SK-N-SH treated with all-trans-retinoic acid at 6 μM for 48 hours (cell line): ENCODE results near the gene WDR54.

ENCODE experiments used
- ATAC-seq: fragments of 200-7000 bp; cut with Tn5 transposase; 3 replicates; pipeline ENCODE4 v1.9.1; 2020; ENCODE audit warnings: mild to moderate bottlenecking, moderate library complexity
- ARNTL ChIP-seq: fragments of 450-650 bp; formaldehyde crosslinking; IDR thresholded peaks from 2 replicates; pipeline ENCODE4 v1.5.0; 2020; ENCODE audit warnings: low read depth, mild to moderate bottlenecking, moderate library complexity, borderline replicate concordance
- CREB5 ChIP-seq: fragments of 250-450 bp; sonication (Bioruptor Pico); IDR thresholded peaks from 2 replicates; pipeline ENCODE4 v1.5.1; 2020; ENCODE audit warnings: low read depth, mild to moderate bottlenecking, moderate library complexity
- CSDC2 ChIP-seq: fragments of 250-450 bp; sonication (Bioruptor Pico); IDR thresholded peaks from 2 replicates; pipeline ENCODE4 v1.5.0; 2020; ENCODE audit warnings: mild to moderate bottlenecking, moderate library complexity
- CSRNP3 ChIP-seq: fragments of 250-450 bp; sonication (Bioruptor Pico); IDR thresholded peaks from 2 replicates; pipeline ENCODE4 v1.5.1; 2021; ENCODE audit warnings: mild to moderate bottlenecking, moderate library complexity
- GLIS3 ChIP-seq: fragments of 250-450 bp; sonication (Bioruptor Pico); IDR thresholded peaks from 2 replicates; pipeline ENCODE4 v1.5.0; 2020; ENCODE audit warnings: mild to moderate bottlenecking, moderate library complexity
- ISL1 ChIP-seq: fragments of 250-450 bp; sonication (Bioruptor Pico); IDR thresholded peaks from 2 replicates; pipeline ENCODE4 v2.1.2; 2022; ENCODE audit warnings: mild to moderate bottlenecking, moderate library complexity
- OSR1 ChIP-seq: fragments of 250-450 bp; sonication (Bioruptor Pico); IDR thresholded peaks from 2 replicates; pipeline ENCODE4 v1.8.0; 2022; ENCODE audit warnings: moderate library complexity, mild to moderate bottlenecking, inconsistent platforms
- PATZ1 ChIP-seq: fragments of 250-450 bp; sonication (Bioruptor Pico); IDR thresholded peaks from 2 replicates; pipeline ENCODE4 v1.8.0; 2020; ENCODE audit warnings: mild to moderate bottlenecking, moderate library complexity, borderline replicate concordance
- PPARA ChIP-seq: fragments of 250-450 bp; sonication (Bioruptor Pico); IDR thresholded peaks from 2 replicates; pipeline ENCODE4 v1.5.0; 2020; ENCODE audit warnings: mild to moderate bottlenecking, borderline replicate concordance
- SNAI2 ChIP-seq: fragments of 250-450 bp; sonication (Bioruptor Pico); IDR thresholded peaks from 2 replicates; pipeline ENCODE4 v1.5.0; 2020; ENCODE audit warnings: mild to moderate bottlenecking, moderate library complexity
- TCF4 ChIP-seq: fragments of 250-450 bp; sonication (Bioruptor Pico); IDR thresholded peaks from 2 replicates; pipeline ENCODE4 v1.8.0; 2021; ENCODE audit warnings: mild to moderate bottlenecking, moderate library complexity, borderline replicate concordance
- TOX ChIP-seq: fragments of 250-450 bp; sonication (Bioruptor Pico); IDR thresholded peaks from 2 replicates; pipeline ENCODE4 v1.8.0; 2021; ENCODE audit warnings: mild to moderate bottlenecking, moderate library complexity, borderline replicate concordance
- TSHZ2 ChIP-seq: fragments of 250-450 bp; sonication (Bioruptor Pico); IDR thresholded peaks from 2 replicates; pipeline ENCODE4 v1.5.0; 2020; ENCODE audit warnings: mild to moderate bottlenecking, moderate library complexity
- ZC3H10 ChIP-seq: fragments of 250-450 bp; sonication (Bioruptor Pico); IDR thresholded peaks from 2 replicates; pipeline ENCODE4 v1.5.1; 2021; ENCODE audit warnings: mild to moderate bottlenecking, moderate library complexity
- ZFP3 ChIP-seq: fragments of 250-450 bp; sonication (Bioruptor Pico); IDR thresholded peaks from 2 replicates; pipeline ENCODE4 v1.5.0; 2020; ENCODE audit warnings: mild to moderate bottlenecking, moderate library complexity
- ZFP30 ChIP-seq: fragments of 450-650 bp; formaldehyde crosslinking; IDR thresholded peaks from 2 replicates; pipeline ENCODE4 v1.5.0; 2022; ENCODE audit warnings: mild to moderate bottlenecking, moderate library complexity
- ZNF565 ChIP-seq: fragments of 450-650 bp; formaldehyde crosslinking; conservative IDR thresholded peaks from 2 replicates; pipeline ENCODE4 v1.5.0; 2020; ENCODE audit warnings: low read depth, mild to moderate bottlenecking, moderate library complexity
- ZNF70 ChIP-seq: fragments of 450-650 bp; formaldehyde crosslinking; IDR thresholded peaks from 2 replicates; pipeline ENCODE4 v1.5.0; 2020; ENCODE audit warnings: mild to moderate bottlenecking, moderate library complexity
- ZNF8 ChIP-seq: fragments of 450-650 bp; formaldehyde crosslinking; IDR thresholded peaks from 2 replicates; pipeline ENCODE4 v1.5.0; 2020; ENCODE audit warnings: mild to moderate bottlenecking, moderate library complexity

Gene WDR54

GRCh38 chr2:74457129-74457548 lies 35.6 kb downstream of the WDR54 start (continued):
- TF ChIP-seq CSRNP3 (CRISPR knock-in tag), result no peak
- no peak for TF ChIP-seq TCF4 (CRISPR knock-in tag)
- TF ChIP-seq CSDC2 (CRISPR knock-in tag), result no peak
- no peak for TF ChIP-seq GLIS3 (CRISPR knock-in tag)
- no peak for TF ChIP-seq ZNF565
- TF ChIP-seq PATZ1, result no peak
- TF ChIP-seq PPARA, result no peak
- no peak for TF ChIP-seq OSR1
- TF ChIP-seq ZNF70 (CRISPR knock-in tag), result no peak

- peak; percentile 10 for ATAC-seq
- peak; percentile 9; the same call in 1 of the 2 replicates for TF ChIP-seq TCF4 (CRISPR knock-in tag)
- TF ChIP-seq ZFP30 (CRISPR knock-in tag), result no peak
- no peak for TF ChIP-seq OSR1
- no peak for TF ChIP-seq ZNF565
- TF ChIP-seq CREB5 (CRISPR knock-in tag), result no peak
- no peak for TF ChIP-seq CSDC2 (CRISPR knock-in tag)
- no peak for TF ChIP-seq ZC3H10 (CRISPR knock-in tag)
- TF ChIP-seq TOX (CRISPR knock-in tag), result no peak
- TF ChIP-seq GLIS3 (CRISPR knock-in tag), result 0 out of 2 replicates have a peak, but pooled peaks have one; percentile 53
Observed at GRCh38 chr2:74457549-74458131, 36.1 kb downstream of the WDR54 start.

GRCh38 chr2:74458132-74458937 lies 36.8 kb downstream of the WDR54 start, which contains the start of gene WBP1:
WBP1 (plus strand) TSS chr2:74458438; CDS start chr2:74458603, 165 bp downstream.
- peak; percentile 92 for ATAC-seq
- peak; percentile 58; the same call in 1 of the 2 replicates for TF ChIP-seq ZFP3
- TF ChIP-seq GLIS3 (CRISPR knock-in tag), result peak; percentile 52; the same call in 1 of the 2 replicates
- TF ChIP-seq CREB5 (CRISPR knock-in tag), result no peak
- no peak for TF ChIP-seq ARNTL (CRISPR knock-in tag)
- no peak; the same call in 1 of the 2 replicates for TF ChIP-seq SNAI2 (CRISPR knock-in tag)
- peak; percentile 88 for TF ChIP-seq TSHZ2 (CRISPR knock-in tag)
- TF ChIP-seq ZNF8 (CRISPR knock-in tag), result no peak
- TF ChIP-seq CSRNP3 (CRISPR knock-in tag), result no peak
- TF ChIP-seq PATZ1, result no peak
- TF ChIP-seq ZFP30 (CRISPR knock-in tag), result no peak
- no peak for TF ChIP-seq ZNF70 (CRISPR knock-in tag)
- TF ChIP-seq ISL1 (CRISPR knock-in tag), result no peak
- peak; percentile 93 for TF ChIP-seq PPARA
- TF ChIP-seq OSR1, result no peak
- no peak for TF ChIP-seq TCF4 (CRISPR knock-in tag)
- TF ChIP-seq CSDC2 (CRISPR knock-in tag), result peak; percentile 93; the same call in 1 of the 2 replicates
- TF ChIP-seq ZC3H10 (CRISPR knock-in tag), result no peak
